Choroid plexus epithelial cell (primary cell): ENCODE data around the gene RSPRY1.

Source experiments
- DNase-seq: peaks from one replicate; pipeline ENCODE4 v3.0.0-alpha.2; 2010; ENCODE audit warnings: low read depth
- H3K4me3 ChIP-seq: 2 replicates; pipeline ENCODE4 v1.5.1; 2011; ENCODE audit warnings: low read depth, mild to moderate bottlenecking, control low read depth, low read length, moderate library complexity
- CTCF ChIP-seq: conservative IDR thresholded peaks from 2 replicates; pipeline ENCODE4 v1.5.1; 2011; ENCODE audit warnings: low read depth, mild to moderate bottlenecking, control low read depth, inconsistent platforms, low read length, moderate library complexity

Gene RSPRY1

GRCh38 chr16:57165938-57166337, 20.2 kb upstream of the RSPRY1 start:
- TF ChIP-seq CTCF: no peak
- DNase-seq: peak; percentile 88
- H3K4me3 ChIP-seq: no peak overlapping the region

- no peak for DNase-seq
- H3K4me3 ChIP-seq: no peak overlapping the region
- no peak for TF ChIP-seq CTCF
Measured at GRCh38 chr16:57166451-57166850, 19.7 kb upstream of the RSPRY1 start.

DNA sequence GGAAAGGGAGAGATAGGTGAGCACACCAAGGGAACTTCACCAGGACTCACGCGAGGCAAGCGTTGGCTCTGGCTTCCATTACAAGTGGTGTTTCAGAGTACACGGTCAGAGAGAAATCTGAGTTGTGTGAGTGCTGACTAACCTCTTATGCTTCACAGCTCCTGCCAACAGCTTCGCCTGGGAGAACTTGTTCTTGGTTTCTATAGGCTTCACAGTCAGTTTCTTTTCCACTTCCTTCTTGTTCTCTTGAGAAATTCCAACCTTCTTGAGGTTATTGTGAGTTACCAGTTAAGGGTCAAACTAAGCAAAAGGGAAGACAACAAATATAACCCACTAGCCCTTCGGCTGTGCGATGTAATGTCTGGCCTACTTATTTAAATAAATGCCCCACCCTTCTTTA, 19.2 kb upstream of the RSPRY1 start:
- DNase-seq: peak; percentile 86
- H3K4me3 ChIP-seq: no peak overlapping the region
- no peak for TF ChIP-seq CTCF

DNA sequence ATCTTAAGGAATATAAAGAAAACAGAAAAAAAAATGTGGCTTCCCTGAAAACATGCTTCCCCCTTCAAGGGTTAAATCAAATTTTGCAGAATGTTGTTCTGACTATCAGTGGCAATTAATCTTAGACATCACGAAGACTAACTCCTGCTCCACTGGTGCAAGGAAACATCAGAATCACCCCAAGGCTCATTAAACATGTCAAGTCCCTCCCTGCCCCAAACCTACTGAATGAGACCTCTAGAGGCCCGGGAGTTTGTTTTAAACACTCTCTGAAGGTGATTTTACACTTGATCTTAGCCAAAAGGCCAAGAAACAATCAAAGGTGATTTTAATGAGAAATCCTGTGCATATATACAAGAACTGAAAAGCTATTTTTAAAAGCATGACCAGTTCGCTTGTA, 18.6 kb upstream of the RSPRY1 start:
- no peak for TF ChIP-seq CTCF
- no peak overlapping the region for H3K4me3 ChIP-seq
- no peak for DNase-seq

DNA sequence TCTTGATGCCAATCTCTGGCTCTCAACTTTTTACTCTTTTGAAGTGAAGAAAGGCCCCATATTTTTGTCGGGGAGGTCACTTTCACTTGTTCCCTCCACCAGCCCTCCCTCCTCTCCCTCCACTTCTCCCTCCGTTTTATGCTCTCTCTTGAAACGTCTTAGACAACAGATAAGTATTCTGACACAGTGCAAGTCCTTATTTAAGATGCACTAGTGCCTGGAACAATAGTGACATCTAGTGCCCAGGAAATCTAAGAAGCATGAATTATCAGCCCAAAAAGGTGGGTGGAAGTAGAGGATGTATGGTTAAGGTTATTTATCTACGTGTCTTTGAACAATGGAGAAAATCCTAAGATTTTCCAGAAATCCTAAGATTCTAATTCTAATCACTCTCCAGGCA, 18.2 kb upstream of the RSPRY1 start:
- peak; percentile 91 for DNase-seq
- no peak overlapping the region for H3K4me3 ChIP-seq
- TF ChIP-seq CTCF: peak; percentile 75

GRCh38 chr16:57169327-57169726, 16.8 kb upstream of the RSPRY1 start:
- no peak overlapping the region for H3K4me3 ChIP-seq
- DNase-seq: no peak
- TF ChIP-seq CTCF: no peak

DNA sequence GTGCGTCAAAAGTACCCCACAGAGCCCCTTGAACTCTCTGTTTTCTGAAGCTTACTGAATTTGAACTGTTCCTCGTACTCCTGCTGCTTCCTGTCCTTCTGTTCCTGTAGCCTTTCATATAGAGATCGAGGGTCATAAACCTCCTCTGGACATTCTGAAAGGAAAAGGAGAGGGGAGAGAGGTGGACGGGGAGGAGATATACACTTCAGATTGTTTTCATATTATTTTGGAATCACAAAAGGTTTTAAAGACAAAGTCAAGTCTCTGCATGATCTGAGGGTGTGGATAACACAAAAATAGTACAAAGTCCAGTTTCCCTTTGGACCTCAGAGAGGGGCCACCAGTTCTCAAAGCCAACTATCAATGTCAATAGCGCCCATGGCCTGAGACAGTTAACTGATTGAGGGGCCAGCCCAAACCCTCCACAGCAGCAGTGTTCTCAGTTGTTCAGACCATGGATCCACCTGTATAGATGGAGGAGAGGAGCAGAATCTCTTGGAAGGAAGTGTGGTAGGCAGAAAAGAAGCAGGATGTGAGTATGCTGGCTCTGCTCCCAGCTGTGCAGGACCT, 13.3 kb upstream of the RSPRY1 start:
- no peak overlapping the region for H3K4me3 ChIP-seq
- TF ChIP-seq CTCF: no peak
- DNase-seq: no peak
